HuH-7 (cell line): Measurements from ENCODE around the gene MAML3.
"Not testable (repeated sequence)": the region's sequence is repeated elsewhere in the genome, so short reads cannot be mapped to it uniquely, and the experiment has no call there.

ENCODE experiments used
- DNase-seq: peaks from one replicate; pipeline ENCODE4 v3.0.0; 2011; ENCODE audit warnings: low spot score

MAML3 gene

GRCh38 chr4:139961344-139961946 is 192.5 kb downstream of the MAML3 start:
- no peak for DNase-seq

- DNase-seq: no peak
Observed at GRCh38 chr4:139959396-139959795, 194.6 kb downstream of the MAML3 start.

GRCh38 chr4:139958739-139959098 is 195.3 kb downstream of the MAML3 start:
- no peak for DNase-seq

- no peak for DNase-seq
Observed at GRCh38 chr4:139957986-139958738, 195.8 kb downstream of the MAML3 start.

GRCh38 chr4:139957065-139957464 is 196.9 kb downstream of the MAML3 start:
- no peak for DNase-seq

GRCh38 chr4:139956507-139957017 is 197.4 kb downstream of the MAML3 start:
- no peak for DNase-seq

GRCh38 chr4:139955600-139955999 is 198.4 kb downstream of the MAML3 start:
- DNase-seq: no peak

GRCh38 chr4:139954512-139954911 is 199.5 kb downstream of the MAML3 start:
- no peak for DNase-seq

GRCh38 chr4:139951021-139951420 is 203.0 kb downstream of the MAML3 start:
- DNase-seq: no peak

- no peak for DNase-seq
Observed at GRCh38 chr4:139950568-139950967, 203.4 kb downstream of the MAML3 start.

- DNase-seq: not testable (repeated sequence)
Observed at GRCh38 chr4:139944916-139945315, 209.1 kb downstream of the MAML3 start.

- no peak for DNase-seq
Observed at GRCh38 chr4:139943277-139943676, 210.7 kb downstream of the MAML3 start.

- DNase-seq: no peak
Observed at GRCh38 chr4:139942241-139942640, 211.7 kb downstream of the MAML3 start.

GRCh38 chr4:139940600-139940999 is 213.4 kb downstream of the MAML3 start:
- no peak for DNase-seq

- no peak for DNase-seq
Observed at GRCh38 chr4:139938414-139938813, 215.6 kb downstream of the MAML3 start.

- DNase-seq: no peak
Observed at GRCh38 chr4:139935911-139936310, 218.1 kb downstream of the MAML3 start.

GRCh38 chr4:139934708-139935195 is 219.2 kb downstream of the MAML3 start:
- no peak for DNase-seq

- no peak for DNase-seq
Observed at GRCh38 chr4:139934057-139934707, 219.8 kb downstream of the MAML3 start.

- DNase-seq: no peak
Observed at GRCh38 chr4:139933541-139933940, 220.4 kb downstream of the MAML3 start.

- DNase-seq: no peak
Observed at GRCh38 chr4:139933104-139933503, 220.9 kb downstream of the MAML3 start.

- DNase-seq: no peak
Observed at GRCh38 chr4:139924782-139925181, 229.2 kb downstream of the MAML3 start.

- DNase-seq: no peak
Observed at GRCh38 chr4:139922406-139923024, 231.5 kb downstream of the MAML3 start.
